IPS-18a (cell line): ENCODE measurements around the gene OTOGL.

Experiments
- H3K27ac ChIP-seq: one replicate; pipeline ENCODE4 v1.5.1; 2013; ENCODE audit warnings: low read length
- H3K27me3 ChIP-seq: one replicate; pipeline ENCODE4 v1.6.1; 2013; ENCODE audit warnings: mild to moderate bottlenecking, low read length; ENCODE audit not compliant: control insufficient read depth, insufficient read depth
- H3K36me3 ChIP-seq: one replicate; pipeline ENCODE4 v1.6.1; 2013; ENCODE audit warnings: low read depth, low read length; ENCODE audit not compliant: control insufficient read depth
- H3K4me1 ChIP-seq: one replicate; pipeline ENCODE4 v1.6.1; 2013; ENCODE audit warnings: low read depth, low read length; ENCODE audit not compliant: control insufficient read depth
- H3K4me3 ChIP-seq: one replicate; pipeline ENCODE4 v1.5.1; 2013; ENCODE audit warnings: low read length
- H3K9ac ChIP-seq: one replicate; pipeline ENCODE4 v1.6.1; 2013; ENCODE audit warnings: mild to moderate bottlenecking, low read length, moderate library complexity
- H3K9me3 ChIP-seq: one replicate; pipeline ENCODE4 v1.6.1; 2013; ENCODE audit warnings: low read depth, low read length; ENCODE audit not compliant: control insufficient read depth

Gene OTOGL

GRCh38 chr12:80189241-80189640 lies 89.9 kb downstream of the OTOGL start:
- H3K9ac ChIP-seq: no peak overlapping the region
- no peaks in the 10 kb centered on the region for H3K36me3 ChIP-seq
- H3K27me3 ChIP-seq: no peaks in the 10 kb centered on the region
- H3K4me3 ChIP-seq: no peak overlapping the region
- no peak overlapping the region for H3K27ac ChIP-seq
- H3K4me1 ChIP-seq: peaks cover 12% of the 10 kb centered on the region
- H3K9me3 ChIP-seq: no peaks in the 10 kb centered on the region

- Histone ChIP-seq H3K4me1 (peaks cover 12% of the 10 kb centered on the region), H3K36me3 (no peaks in the 10 kb centered on the region), H3K9ac (no peak overlapping the region), H3K9me3 (no peaks in the 10 kb centered on the region), H3K4me3 (no peak overlapping the region), H3K27ac (no peak overlapping the region), H3K27me3 (no peaks in the 10 kb centered on the region)
Observed at GRCh38 chr12:80190001-80190400, 90.7 kb downstream of the OTOGL start.

- Histone ChIP-seq H3K9me3 (no peaks in the 10 kb centered on the region), H3K4me1 (peaks cover 7% of the 10 kb centered on the region), H3K9ac (no peak overlapping the region), H3K27me3 (no peaks in the 10 kb centered on the region), H3K36me3 (no peaks in the 10 kb centered on the region), H3K27ac (no peak overlapping the region), H3K4me3 (no peak overlapping the region)
Observed at GRCh38 chr12:80192087-80192486, 92.8 kb downstream of the OTOGL start.

- Histone ChIP-seq H3K27me3 (no peaks in the 10 kb centered on the region), H3K4me3 (no peak overlapping the region), H3K4me1 (peaks cover 7% of the 10 kb centered on the region)
Observed at GRCh38 chr12:80193865-80194264, 94.5 kb downstream of the OTOGL start.

GRCh38 chr12:80195074-80195726 lies 95.9 kb downstream of the OTOGL start:
- Histone ChIP-seq H3K9ac (no peak overlapping the region), H3K36me3 (no peaks in the 10 kb centered on the region), H3K4me1 (peaks cover 7% of the 10 kb centered on the region), H3K27me3 (no peaks in the 10 kb centered on the region), H3K9me3 (no peaks in the 10 kb centered on the region), H3K27ac (no peak overlapping the region), H3K4me3 (no peak overlapping the region)

More at GRCh38 chr12:80193865-80194264, 94.5 kb downstream of the OTOGL start:
- Histone ChIP-seq H3K36me3 (no peaks in the 10 kb centered on the region), H3K27ac (no peak overlapping the region), H3K9ac (no peak overlapping the region), H3K9me3 (no peaks in the 10 kb centered on the region)

- Histone ChIP-seq H3K27ac (no peak overlapping the region), H3K27me3 (no peaks in the 10 kb centered on the region), H3K4me1 (peaks cover 7% of the 10 kb centered on the region), H3K9me3 (no peaks in the 10 kb centered on the region), H3K9ac (no peak overlapping the region), H3K36me3 (no peaks in the 10 kb centered on the region), H3K4me3 (no peak overlapping the region)
Observed at GRCh38 chr12:80195737-80196136, 96.4 kb downstream of the OTOGL start.

GRCh38 chr12:80196419-80196818 lies 97.1 kb downstream of the OTOGL start:
- Histone ChIP-seq H3K9ac (no peak overlapping the region), H3K27ac (no peak overlapping the region), H3K4me3 (no peak overlapping the region), H3K27me3 (no peaks in the 10 kb centered on the region), H3K9me3 (no peaks in the 10 kb centered on the region), H3K4me1 (peaks cover 7% of the 10 kb centered on the region), H3K36me3 (no peaks in the 10 kb centered on the region)

GRCh38 chr12:80198782-80199337 lies 99.5 kb downstream of the OTOGL start:
- peaks cover 5% of the 10 kb centered on the region for H3K4me1 ChIP-seq
- no peak overlapping the region for H3K27ac ChIP-seq
- H3K27me3 ChIP-seq: no peaks in the 10 kb centered on the region
- no peak overlapping the region for H3K4me3 ChIP-seq
- no peak overlapping the region for H3K9ac ChIP-seq
- no peaks in the 10 kb centered on the region for H3K9me3 ChIP-seq
- no peaks in the 10 kb centered on the region for H3K36me3 ChIP-seq

GRCh38 chr12:80199931-80200330 lies 100.6 kb downstream of the OTOGL start:
- Histone ChIP-seq H3K27me3 (no peaks in the 10 kb centered on the region), H3K4me3 (no peak overlapping the region), H3K36me3 (no peaks in the 10 kb centered on the region), H3K27ac (no peak overlapping the region), H3K9ac (no peak overlapping the region), H3K4me1 (peaks cover 5% of the 10 kb centered on the region), H3K9me3 (no peaks in the 10 kb centered on the region)

GRCh38 chr12:80200414-80200813 lies 101.1 kb downstream of the OTOGL start:
- Histone ChIP-seq H3K9ac (no peak overlapping the region), H3K27ac (no peak overlapping the region), H3K9me3 (no peaks in the 10 kb centered on the region), H3K4me1 (peaks cover 5% of the 10 kb centered on the region), H3K4me3 (no peak overlapping the region), H3K27me3 (no peaks in the 10 kb centered on the region), H3K36me3 (no peaks in the 10 kb centered on the region)

- Histone ChIP-seq H3K4me1 (peaks cover 5% of the 10 kb centered on the region), H3K27me3 (no peaks in the 10 kb centered on the region), H3K36me3 (no peaks in the 10 kb centered on the region), H3K9ac (no peak overlapping the region), H3K9me3 (no peaks in the 10 kb centered on the region), H3K4me3 (no peak overlapping the region), H3K27ac (no peak overlapping the region)
Observed at GRCh38 chr12:80201908-80202307, 102.6 kb downstream of the OTOGL start.

- Histone ChIP-seq H3K4me1 (peaks cover 5% of the 10 kb centered on the region), H3K9ac (no peak overlapping the region), H3K36me3 (no peaks in the 10 kb centered on the region), H3K9me3 (no peaks in the 10 kb centered on the region), H3K4me3 (no peak overlapping the region), H3K27me3 (no peaks in the 10 kb centered on the region), H3K27ac (no peak overlapping the region)
Observed at GRCh38 chr12:80205960-80206359, 106.6 kb downstream of the OTOGL start.
